Keratinocyte (primary cell): ENCODE data around the gene PCSK1N. TPM values are rescaled to one million over a fixed set of nuclear protein-coding genes. Genes with fewer than 3 reads are reported as not detected.

Source experiments
- DNase-seq: peaks from one replicate; pipeline ENCODE4 v3.0.0-alpha.2; 2011; ENCODE audit warnings: low read depth, missing footprints, low spot score
- FAIRE-seq: peaks from 2 replicates; lab custom pipeline; 2011; peaks lifted over from hg19 to GRCh38; lab: Jason Lieb, UNC
- H2AFZ ChIP-seq: 2 replicates; pipeline ENCODE4 v1.6.0; 2012; ENCODE audit warnings: low read length, control low read depth, inconsistent platforms; ENCODE audit not compliant: control insufficient read depth
- H3K27ac ChIP-seq: 2 replicates; pipeline ENCODE4 v1.5.1; 2011; ENCODE audit warnings: low read length; ENCODE audit not compliant: control insufficient read depth, insufficient read depth
- H3K27me3 ChIP-seq: 3 replicates; pipeline ENCODE4 v1.6.0; 2011; ENCODE audit warnings: low read length; ENCODE audit not compliant: control insufficient read depth, insufficient read depth; ENCODE audit errors: extremely low read depth
- H3K36me3 ChIP-seq, 2 experiments: 2 replicates in 1 of 2; 3 replicates in 1 of 2; pipeline ENCODE4 v1.5.1; 2011; ENCODE audit warnings: low read length in 2 of 2, mild to moderate bottlenecking in 1 of 2; ENCODE audit not compliant: control insufficient read depth in 2 of 2, insufficient read depth in 2 of 2; ENCODE audit errors: extremely low read depth in 1 of 2
- H3K4me1 ChIP-seq: 3 replicates; pipeline ENCODE4 v1.5.1; 2011; ENCODE audit warnings: low read length; ENCODE audit not compliant: control insufficient read depth, insufficient read depth; ENCODE audit errors: extremely low read depth
- H3K4me2 ChIP-seq: 3 replicates; pipeline ENCODE4 v1.6.0; 2011; ENCODE audit warnings: low read depth, low read length; ENCODE audit not compliant: control insufficient read depth, insufficient read depth; ENCODE audit errors: extremely low read depth
- H3K4me3 ChIP-seq, 3 experiments: fragments of 200-600 bp in 1 of 3; sonication (generic) in 1 of 3; 2 replicates in 2 of 3; 3 replicates in 1 of 3; pipeline ENCODE4 v1.5.1; 2011 to 2016; ENCODE audit warnings: low read length in 3 of 3, mild to moderate bottlenecking in 3 of 3, control low read depth in 2 of 3, inconsistent platforms in 1 of 3, low read depth in 1 of 3, mixed read lengths in 1 of 3, mixed run types in 1 of 3, moderate library complexity in 1 of 3; ENCODE audit not compliant: control insufficient read depth in 2 of 3, insufficient read depth in 2 of 3; ENCODE audit errors: extremely low read depth in 1 of 3
- H3K79me2 ChIP-seq: 2 replicates; pipeline ENCODE4 v1.6.0; 2012; ENCODE audit warnings: low read length; ENCODE audit not compliant: control insufficient read depth, insufficient read depth
- H3K9ac ChIP-seq: 3 replicates; pipeline ENCODE4 v1.6.0; 2011; ENCODE audit warnings: low read length; ENCODE audit not compliant: control insufficient read depth, insufficient read depth; ENCODE audit errors: extremely low read depth
- H3K9me1 ChIP-seq: 3 replicates; pipeline ENCODE4 v1.6.0; 2011; ENCODE audit warnings: low read length; ENCODE audit not compliant: control insufficient read depth, insufficient read depth; ENCODE audit errors: extremely low read depth
- H3K9me3 ChIP-seq: 2 replicates; pipeline ENCODE4 v1.5.1; 2012; ENCODE audit warnings: low read depth, low read length; ENCODE audit not compliant: control insufficient read depth
- H4K20me1 ChIP-seq: 3 replicates; pipeline ENCODE4 v1.6.0; 2011; ENCODE audit warnings: low read length; ENCODE audit not compliant: control insufficient read depth, insufficient read depth; ENCODE audit errors: extremely low read depth
- EZH2 ChIP-seq: IDR thresholded peaks from one replicate; pipeline ENCODE4 v1.6.1; 2012; ENCODE audit warnings: inconsistent platforms, mild to moderate bottlenecking, low read length, moderate library complexity
- dilution Hi-C: fragments of 300-500 bp; cut with MboI; formaldehyde crosslinking; loops from one replicate; pipeline ENCODE4 v1.7.0; 2020; ENCODE audit warnings: low sequenced_read_pairs; ENCODE audit not compliant: extremely low pct_ligation_motif_present
- polyA plus RNA-seq, 5 experiments: library from polyadenylated mRNA; depleted of rRNA in 3 of 5; stranded (reverse) in 3 of 5; stranded (forward) in 1 of 5; unstranded in 1 of 5; fragments of >200 nt; gene quantifications; 1 replicate in 1 of 5; 2 replicates in 3 of 5; 3 replicates in 1 of 5; pipeline versions ENCODE4 v1.2.1 to v1.2.3, GENCODE V29; 2011 to 2012; ENCODE audit warnings: missing spikeins in 2 of 5, low read depth in 1 of 5, low replicate concordance in 1 of 5
- TF ChIP-seq, protein P1 (sequence below), 3 experiments: IDR thresholded peaks in 1 of 3; conservative IDR thresholded peaks in 1 of 3; optimal IDR thresholded peaks in 1 of 3; 2 replicates in 2 of 3; 3 replicates in 1 of 3; pipeline versions ENCODE3 to v1.5.1; 2011; ENCODE audit warnings: low read length in 3 of 3, mild to moderate bottlenecking in 3 of 3, moderate library complexity in 2 of 3, control low read depth in 1 of 3, inconsistent platforms in 1 of 3; ENCODE audit not compliant: insufficient read depth in 2 of 3; ENCODE audit errors: extremely low read depth in 1 of 3

PCSK1N gene
- polyA plus RNA-seq, 1 donor (not counting 4 experiments of a cell fraction or from before 2014, with no cell fraction given) = 0.54 TPM

DNA sequence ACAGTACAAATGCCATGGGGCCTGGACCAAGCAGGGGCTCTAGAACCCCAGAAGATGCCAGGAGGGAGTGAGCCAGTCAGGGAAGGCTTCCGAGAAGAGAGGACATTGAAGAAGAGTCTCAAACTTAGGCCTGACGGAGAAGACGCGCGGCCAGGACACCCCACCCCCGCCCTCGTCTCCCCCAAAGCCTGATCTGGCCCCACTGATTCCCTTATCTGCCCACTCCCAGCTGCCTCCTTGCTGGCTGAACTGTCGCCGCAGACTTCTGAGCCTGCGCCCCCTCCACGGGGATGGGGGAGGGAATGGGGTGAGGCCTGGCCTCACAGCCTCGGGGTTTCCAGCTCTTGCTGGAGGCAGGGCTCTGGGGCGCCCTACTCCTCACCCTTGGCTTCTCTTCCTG lies 52.6 kb downstream of the PCSK1N start:
- Histone ChIP-seq H3K27ac (no peak overlapping the region), H3K9ac (no peak overlapping the region), H3K27me3 (peaks cover 7% of the 10 kb centered on the region), H3K79me2 (no peaks in the 10 kb centered on the region), H3K9me3 (no peaks in the 10 kb centered on the region), H4K20me1 (no peaks in the 10 kb centered on the region), H3K9me1 (no peaks in the 10 kb centered on the region), H3K4me3 (no peak overlapping the region), H3K36me3 (no peaks in the 10 kb centered on the region), H3K4me1 (no peaks in the 10 kb centered on the region), H2AFZ (no peak overlapping the region), H3K4me2 (no peak overlapping the region)
- dilution Hi-C loops = no loop called here
- no peak for DNase-seq
- no peak for TF ChIP-seq EZH2
- TF ChIP-seq, protein P1, sequence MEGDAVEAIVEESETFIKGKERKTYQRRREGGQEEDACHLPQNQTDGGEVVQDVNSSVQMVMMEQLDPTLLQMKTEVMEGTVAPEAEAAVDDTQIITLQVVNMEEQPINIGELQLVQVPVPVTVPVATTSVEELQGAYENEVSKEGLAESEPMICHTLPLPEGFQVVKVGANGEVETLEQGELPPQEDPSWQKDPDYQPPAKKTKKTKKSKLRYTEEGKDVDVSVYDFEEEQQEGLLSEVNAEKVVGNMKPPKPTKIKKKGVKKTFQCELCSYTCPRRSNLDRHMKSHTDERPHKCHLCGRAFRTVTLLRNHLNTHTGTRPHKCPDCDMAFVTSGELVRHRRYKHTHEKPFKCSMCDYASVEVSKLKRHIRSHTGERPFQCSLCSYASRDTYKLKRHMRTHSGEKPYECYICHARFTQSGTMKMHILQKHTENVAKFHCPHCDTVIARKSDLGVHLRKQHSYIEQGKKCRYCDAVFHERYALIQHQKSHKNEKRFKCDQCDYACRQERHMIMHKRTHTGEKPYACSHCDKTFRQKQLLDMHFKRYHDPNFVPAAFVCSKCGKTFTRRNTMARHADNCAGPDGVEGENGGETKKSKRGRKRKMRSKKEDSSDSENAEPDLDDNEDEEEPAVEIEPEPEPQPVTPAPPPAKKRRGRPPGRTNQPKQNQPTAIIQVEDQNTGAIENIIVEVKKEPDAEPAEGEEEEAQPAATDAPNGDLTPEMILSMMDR (optimal IDR thresholded peaks at IDR 0.05 in 1 of 3, IDR thresholded peaks at IDR 0.05 in 1 of 3, conservative IDR thresholded peaks at IDR 0.05 in 1 of 3; ENCODE audit: extremely low read depth in 1 of 3, insufficient read depth in 2 of 3, low read length in 3 of 3) = no peak
- FAIRE-seq = no peak

DNA sequence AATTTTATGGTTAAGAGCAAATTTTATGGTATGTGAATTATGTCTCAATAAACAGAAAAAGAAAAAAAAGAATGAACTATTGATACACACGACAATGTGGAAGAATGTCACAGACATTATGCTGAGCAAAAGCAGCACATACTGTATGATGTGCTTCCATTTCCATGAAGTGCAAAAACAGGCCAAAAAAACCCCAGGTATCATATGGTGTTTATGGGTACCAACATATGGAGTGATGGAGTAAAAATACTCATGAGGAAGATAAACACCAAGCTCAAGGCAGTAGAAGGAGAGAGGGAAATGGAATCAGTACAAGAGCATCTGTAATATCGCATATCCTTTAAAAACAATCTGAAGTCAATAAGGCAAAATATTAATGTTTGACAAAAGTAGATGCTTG lies 53.2 kb downstream of the PCSK1N start:
- TF ChIP-seq EZH2 = no peak
- TF ChIP-seq, protein P1 (optimal IDR thresholded peaks at IDR 0.05 in 1 of 3, IDR thresholded peaks at IDR 0.05 in 1 of 3, conservative IDR thresholded peaks at IDR 0.05 in 1 of 3; ENCODE audit: extremely low read depth in 1 of 3, insufficient read depth in 2 of 3, low read length in 3 of 3) = no peak
- Histone ChIP-seq H3K4me2 (no peak overlapping the region), H3K36me3 (no peaks in the 10 kb centered on the region), H3K9me3 (no peaks in the 10 kb centered on the region), H3K9ac (no peak overlapping the region), H3K4me3 (no peak overlapping the region), H3K27me3 (peaks cover 1% of the 10 kb centered on the region), H3K27ac (no peak overlapping the region), H3K9me1 (no peaks in the 10 kb centered on the region), H3K79me2 (no peaks in the 10 kb centered on the region), H2AFZ (no peak overlapping the region), H3K4me1 (no peaks in the 10 kb centered on the region), H4K20me1 (no peaks in the 10 kb centered on the region)
- dilution Hi-C loops = no loop called here
- no peak for FAIRE-seq
- no peak for DNase-seq
